ENCODE results near the gene CAV1. TPM values are rescaled to one million over a fixed set of nuclear protein-coding genes. Genes with fewer than 3 reads are reported as not detected.

CAV1 gene
- total and polyA plus RNA-seq, 4 donors = 121 to 616 (median 323) TPM

DNA sequence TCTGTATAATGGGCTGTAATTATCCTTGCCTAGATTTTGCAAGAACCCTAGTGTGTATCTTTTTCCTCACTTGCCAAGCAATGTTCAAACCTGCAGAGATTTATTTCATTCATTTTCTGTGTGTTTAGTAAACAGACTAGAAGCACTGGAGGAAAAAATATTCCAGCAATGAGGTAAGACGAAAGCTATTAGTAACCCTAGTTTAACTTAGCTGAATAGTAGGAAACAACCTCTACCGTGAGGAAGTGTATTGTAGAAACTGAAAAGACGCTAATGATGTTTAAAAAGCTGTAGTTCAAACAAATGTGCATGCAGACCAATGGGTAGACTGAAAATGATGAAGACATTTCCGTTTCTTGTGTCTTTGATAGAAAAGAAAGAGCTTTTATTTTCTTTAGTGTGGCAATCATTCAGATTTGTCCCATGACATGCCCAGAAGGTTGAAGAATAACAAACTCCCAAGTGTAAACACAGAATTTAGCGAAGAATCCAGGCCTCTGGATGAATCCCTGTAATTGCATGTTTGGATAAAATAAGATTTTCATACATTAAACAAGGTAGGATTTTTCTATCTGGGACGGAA, 20.7 kb downstream of the CAV1 start:
- ATAC-seq (ENCODE audit: insufficient read depth, low FRiP score) = no peak
- no peak for DNase-seq
- Histone ChIP-seq H3K4me1 (ENCODE audit: control insufficient read depth in 5 of 5, insufficient read depth in 5 of 5, low read length in 5 of 5) (peaks cover 2 to 69% (median 4%) of the 10 kb centered on the region in 5 donors), H3K9me3 (ENCODE audit: control insufficient read depth in 4 of 4, insufficient read depth in 3 of 4, low read length in 3 of 4) (no peaks in the 10 kb centered on the region), H3K36me3 (ENCODE audit: control insufficient read depth in 4 of 4, insufficient read depth in 4 of 4, low read length in 4 of 4) (peaks cover 0 to 34% (median 3%) of the 10 kb centered on the region in 4 donors), H3K27me3 (ENCODE audit: control insufficient read depth in 3 of 3, insufficient read depth in 3 of 3, low read length in 2 of 3) (no peaks in the 10 kb centered on the region), H3K4me3 (no peak overlapping the region), H3K9ac (ENCODE audit: insufficient read depth in 1 of 2, low read length in 2 of 2) (no peak overlapping the region), H3K27ac (ENCODE audit: low read depth in 1 of 2, low read length in 1 of 2) (peak overlapping the region in 1 of 2 donors; percentile 80)
- WGBS, 2 donors = 59 to 66% methylated on average over 6 of the region's 6 CpGs
- TF ChIP-seq, protein P1, sequence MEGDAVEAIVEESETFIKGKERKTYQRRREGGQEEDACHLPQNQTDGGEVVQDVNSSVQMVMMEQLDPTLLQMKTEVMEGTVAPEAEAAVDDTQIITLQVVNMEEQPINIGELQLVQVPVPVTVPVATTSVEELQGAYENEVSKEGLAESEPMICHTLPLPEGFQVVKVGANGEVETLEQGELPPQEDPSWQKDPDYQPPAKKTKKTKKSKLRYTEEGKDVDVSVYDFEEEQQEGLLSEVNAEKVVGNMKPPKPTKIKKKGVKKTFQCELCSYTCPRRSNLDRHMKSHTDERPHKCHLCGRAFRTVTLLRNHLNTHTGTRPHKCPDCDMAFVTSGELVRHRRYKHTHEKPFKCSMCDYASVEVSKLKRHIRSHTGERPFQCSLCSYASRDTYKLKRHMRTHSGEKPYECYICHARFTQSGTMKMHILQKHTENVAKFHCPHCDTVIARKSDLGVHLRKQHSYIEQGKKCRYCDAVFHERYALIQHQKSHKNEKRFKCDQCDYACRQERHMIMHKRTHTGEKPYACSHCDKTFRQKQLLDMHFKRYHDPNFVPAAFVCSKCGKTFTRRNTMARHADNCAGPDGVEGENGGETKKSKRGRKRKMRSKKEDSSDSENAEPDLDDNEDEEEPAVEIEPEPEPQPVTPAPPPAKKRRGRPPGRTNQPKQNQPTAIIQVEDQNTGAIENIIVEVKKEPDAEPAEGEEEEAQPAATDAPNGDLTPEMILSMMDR (IDR thresholded peaks at IDR 0.05; ENCODE audit: control extremely low read depth, extremely low read depth) = no peak

DNA sequence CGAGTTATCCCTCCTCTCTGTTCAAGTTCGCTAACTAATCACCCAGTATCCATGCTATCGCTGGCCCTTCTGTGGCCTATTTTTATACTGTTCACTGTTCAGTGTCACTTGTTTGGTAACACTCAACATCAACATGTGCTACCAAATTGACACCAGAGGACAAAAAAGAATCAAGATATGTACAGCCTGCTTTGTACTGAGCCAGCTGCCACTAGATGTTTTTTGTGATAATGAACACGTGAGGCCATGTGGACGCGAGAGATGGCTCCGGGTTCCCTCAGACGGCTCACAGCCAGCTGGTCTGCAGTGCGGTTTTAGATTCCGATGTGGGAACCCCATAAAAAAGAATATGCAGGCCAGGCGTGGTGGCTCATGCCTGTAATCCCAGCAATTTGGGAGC, 21.2 kb downstream of the CAV1 start:
- Histone ChIP-seq H3K36me3 (ENCODE audit: control insufficient read depth in 4 of 4, insufficient read depth in 4 of 4, low read length in 4 of 4) (peaks cover 0 to 32% (median 4%) of the 10 kb centered on the region in 4 donors), H3K27me3 (ENCODE audit: control insufficient read depth in 3 of 3, insufficient read depth in 3 of 3, low read length in 2 of 3) (no peaks in the 10 kb centered on the region), H3K4me1 (ENCODE audit: control insufficient read depth in 5 of 5, insufficient read depth in 5 of 5, low read length in 5 of 5) (peaks cover 2 to 68% (median 4%) of the 10 kb centered on the region in 5 donors), H3K9me3 (ENCODE audit: control insufficient read depth in 4 of 4, insufficient read depth in 3 of 4, low read length in 3 of 4) (no peaks in the 10 kb centered on the region), H3K9ac (ENCODE audit: insufficient read depth in 1 of 2, low read length in 2 of 2) (no peak overlapping the region), H3K4me3 (no peak overlapping the region), H3K27ac (ENCODE audit: low read depth in 1 of 2, low read length in 1 of 2) (peak overlapping the region; percentile 45 to 80)
- WGBS, 2 donors = 75 to 77% methylated on average over 11 of the region's 11 CpGs
- TF ChIP-seq, protein P1 (IDR thresholded peaks at IDR 0.05; ENCODE audit: control extremely low read depth, extremely low read depth) = no peak
- no peak for DNase-seq
- ATAC-seq (ENCODE audit: insufficient read depth, low FRiP score) = no peak

DNA sequence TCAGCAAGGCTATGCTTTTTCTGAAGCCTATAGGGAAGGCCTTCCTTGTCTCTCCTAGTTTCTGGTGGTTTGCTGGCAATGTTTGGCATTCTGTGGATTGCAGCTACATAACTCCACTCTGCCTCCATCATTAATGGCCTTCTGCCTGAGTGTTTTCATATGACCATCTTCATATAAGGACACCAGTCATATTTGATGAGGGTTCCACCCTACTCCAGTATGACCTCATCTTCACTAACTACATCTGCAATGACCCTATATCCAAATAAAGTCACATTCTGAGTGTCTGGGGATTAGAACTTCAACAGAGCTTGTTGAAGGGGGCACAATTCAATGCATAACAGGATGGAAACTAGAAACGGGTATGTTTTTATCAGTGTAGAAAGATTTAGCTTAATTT, 22.1 kb downstream of the CAV1 start:
- no peaks in the 10 kb centered on the region for H3K9me3 ChIP-seq (ENCODE audit: control insufficient read depth in 4 of 4, insufficient read depth in 3 of 4, low read length in 3 of 4)
- no peaks in the 10 kb centered on the region for H3K27me3 ChIP-seq (ENCODE audit: control insufficient read depth in 3 of 3, insufficient read depth in 3 of 3, low read length in 2 of 3)
- H3K4me1 ChIP-seq (ENCODE audit: control insufficient read depth in 5 of 5, insufficient read depth in 5 of 5, low read length in 5 of 5) = peaks cover under 1 to 66% (median 3%) of the 10 kb centered on the region in 5 donors
- H3K27ac ChIP-seq (ENCODE audit: low read depth in 1 of 2, low read length in 1 of 2) = peak overlapping the region in 1 of 2 donors; percentile 80
- WGBS, 2 donors = 59 to 81% methylated on average over 1 of the region's 1 CpG
- ATAC-seq (ENCODE audit: insufficient read depth, low FRiP score) (no peak), DNase-seq (no peak)
- H3K4me3 ChIP-seq = no peak overlapping the region
- peaks cover 0 to 31% (median 4%) of the 10 kb centered on the region in 4 donors for H3K36me3 ChIP-seq (ENCODE audit: control insufficient read depth in 4 of 4, insufficient read depth in 4 of 4, low read length in 4 of 4)
- TF ChIP-seq, protein P1 (IDR thresholded peaks at IDR 0.05; ENCODE audit: control extremely low read depth, extremely low read depth) = no peak
- no peak overlapping the region for H3K9ac ChIP-seq (ENCODE audit: insufficient read depth in 1 of 2, low read length in 2 of 2)

Measured in lung (tissue), 12 donors.